Measurements from ENCODE around the gene TMEM132C.

GRCh38 chr12:128339631-128340030 is 72.7 kb downstream of the TMEM132C start:
- TF ChIP-seq CTCF (IDR thresholded peaks at IDR 0.05) (no peak), POLR2A (IDR thresholded peaks at IDR 0.05) (no peak), POLR2AphosphoS5 (IDR thresholded peaks at IDR 0.05) (no peak), EP300 (IDR thresholded peaks at IDR 0.05) (no peak)

Measured in sigmoid colon (tissue), 4 donors.